Neural cell (in vitro differentiated cells): ENCODE data around the gene MEIS3. TPM values are rescaled to one million over a fixed set of nuclear protein-coding genes. Genes with fewer than 3 reads are reported as not detected.

ENCODE experiments used
- H2AFZ ChIP-seq: fragments of 200-600, 300-800 bp; sonication (generic), shearing (Covaris generic); 2 replicates; pipeline ENCODE4 v1.6.0; 2014; ENCODE audit warnings: low read depth, mild to moderate bottlenecking, antibody characterized with exemption, low read length, moderate library complexity
- H3F3A ChIP-seq: fragments of 200-600 bp; shearing (Covaris generic); 2 replicates; pipeline ENCODE4 v1.6.1; 2016; ENCODE audit warnings: mild to moderate bottlenecking, moderate library complexity, mixed read lengths, antibody characterized with exemption, low read length; ENCODE audit not compliant: insufficient read depth, poor library complexity, severe bottlenecking
- H3K27ac ChIP-seq: fragments of 200-600, 300-800 bp; sonication (generic), shearing (Covaris generic); 2 replicates; pipeline ENCODE4 v1.5.1; 2014; ENCODE audit warnings: mild to moderate bottlenecking, low read length, moderate library complexity
- H3K27me3 ChIP-seq: fragments of 300-800, 200-600 bp; sonication (generic), shearing (Covaris generic); 2 replicates; pipeline ENCODE4 v1.6.0; 2014; ENCODE audit warnings: mild to moderate bottlenecking, low read depth, low read length, moderate library complexity; ENCODE audit not compliant: insufficient read depth
- H3K36me3 ChIP-seq: fragments of 300-800, 200-600 bp; sonication (generic), shearing (Covaris generic); 2 replicates; pipeline ENCODE4 v1.5.1; 2014; ENCODE audit warnings: mild to moderate bottlenecking, antibody characterized with exemption, low read length, moderate library complexity; ENCODE audit not compliant: insufficient read depth
- H3K4me2 ChIP-seq: fragments of 300-800, 200-600 bp; sonication (generic), shearing (Covaris generic); 2 replicates; pipeline ENCODE4 v1.6.0; 2014; ENCODE audit warnings: mild to moderate bottlenecking, low read length
- H3K4me3 ChIP-seq: fragments of 300-800, 200-600 bp; sonication (generic), shearing (Covaris generic); 2 replicates; pipeline ENCODE4 v1.5.1; 2014; ENCODE audit warnings: mild to moderate bottlenecking, low read length, moderate library complexity
- H3K79me2 ChIP-seq: fragments of 200-600 bp; shearing (Covaris generic); replicated peaks from 2 replicates; pipeline ENCODE4 v1.6.0; 2014; ENCODE audit warnings: mild to moderate bottlenecking, low read length, moderate library complexity; ENCODE audit not compliant: insufficient read depth
- H3K9ac ChIP-seq: fragments of 300-800, 200-600 bp; sonication (generic), shearing (Covaris generic); 2 replicates; pipeline ENCODE4 v1.6.1; 2016; ENCODE audit warnings: mild to moderate bottlenecking, low read length, mixed read lengths
- H3K9me2 ChIP-seq: fragments of 200-600 bp; shearing (Covaris generic); 2 replicates; pipeline ENCODE4 v1.6.1; 2016; ENCODE audit warnings: mild to moderate bottlenecking, low read length, mixed read lengths; ENCODE audit not compliant: insufficient read depth
- H3K9me3 ChIP-seq: fragments of 200-600, 300-800 bp; sonication (generic), shearing (Covaris generic); 2 replicates; pipeline ENCODE4 v1.6.1; 2016; ENCODE audit warnings: mild to moderate bottlenecking, mixed run types, low read length, moderate library complexity, mixed read lengths
- H4K20me1 ChIP-seq: fragments of 200-600 bp; shearing (Covaris generic); 2 replicates; pipeline ENCODE4 v1.6.1; 2016; ENCODE audit warnings: mild to moderate bottlenecking, mixed run types; ENCODE audit not compliant: insufficient read depth
- CTCF ChIP-seq: fragments of 450-650 bp; IDR thresholded peaks from 2 replicates; pipeline ENCODE4 v1.5.1; 2014; ENCODE audit warnings: antibody characterized with exemption, mild to moderate bottlenecking, moderate library complexity; ENCODE audit not compliant: poor library complexity, severe bottlenecking
- EZH2 ChIP-seq: fragments of 200-600, 300-800 bp; shearing (Covaris generic), sonication (generic); IDR thresholded peaks from 2 replicates; pipeline ENCODE4 v1.6.1; 2014; ENCODE audit warnings: antibody characterized with exemption, low read length, borderline replicate concordance, mild to moderate bottlenecking; ENCODE audit not compliant: insufficient read depth, poor library complexity, severe bottlenecking
- POLR2AphosphoS5 ChIP-seq: IDR thresholded peaks from 2 replicates; pipeline ENCODE4 v1.6.1; 2012
- RAD21 ChIP-seq: fragments of 450-650 bp; conservative IDR thresholded peaks from 2 replicates; pipeline ENCODE4 v1.6.1; 2014; ENCODE audit warnings: antibody characterized with exemption, mild to moderate bottlenecking, moderate library complexity
- REST ChIP-seq: IDR thresholded peaks from 2 replicates; pipeline ENCODE4 v1.6.1; 2012; ENCODE audit warnings: borderline replicate concordance
- SMC3 ChIP-seq: fragments of 450-650 bp; conservative IDR thresholded peaks from 2 replicates; pipeline ENCODE4 v1.6.1; 2014; ENCODE audit warnings: antibody characterized with exemption, mild to moderate bottlenecking, moderate library complexity; ENCODE audit not compliant: poor library complexity
- TAF1 ChIP-seq: IDR thresholded peaks from 2 replicates; pipeline ENCODE4 v1.6.1; 2012; ENCODE audit warnings: low read depth
- polyA plus RNA-seq: library from polyadenylated mRNA; depleted of rRNA; stranded (reverse); fragments of >200 nt; gene quantifications from 2 replicates; pipeline ENCODE4 v1.2.3, GENCODE V29; 2014

The MEIS3 gene
- polyA plus RNA-seq, 1 donor from 2014 or later, result 379 TPM

GRCh38 chr19:47375694-47376588 is 43.4 kb downstream of the MEIS3 start:
- H3K36me3 ChIP-seq, result no peaks in the 10 kb centered on the region

More at GRCh38 chr19:47375694-47376588, 43.4 kb downstream of the MEIS3 start:
- Histone ChIP-seq H3K4me2 (no peak overlapping the region), H3K27me3 (no peaks in the 10 kb centered on the region), H3K4me3 (no peak overlapping the region), H3K79me2 (no peaks in the 10 kb centered on the region), H3K27ac (no peak overlapping the region), H3K9me3 (no peaks in the 10 kb centered on the region), H3K9me2 (no peaks in the 10 kb centered on the region), H4K20me1 (no peaks in the 10 kb centered on the region), H3F3A (no peaks in the 10 kb centered on the region), H2AFZ (no peak overlapping the region), H3K9ac (no peak overlapping the region)
- TF ChIP-seq CTCF (no peak), REST (no peak), EZH2 (no peak), POLR2AphosphoS5 (no peak), RAD21 (no peak), SMC3 (no peak), TAF1 (no peak)
